Renal cortical epithelial cell (primary cell): ENCODE measurements around the gene KSR2. TPM values are rescaled to one million over a fixed set of nuclear protein-coding genes. Genes with fewer than 3 reads are reported as not detected.
"Not testable (repeated sequence)": the region's sequence is repeated elsewhere in the genome, so short reads cannot be mapped to it uniquely, and the experiment has no call there.

Experiments used
- DNase-seq: peaks from one replicate; pipeline ENCODE4 v3.0.0-alpha.2; 2011; ENCODE audit warnings: low read depth
- total RNA-seq: library from RNA; depleted of rRNA; stranded (reverse); fragments of >200 nt; gene quantifications from 2 replicates; pipeline ENCODE4 v1.2.3, GENCODE V29; 2014

Gene KSR2
- total RNA-seq, 1 donor from 2014 or later, result 0.65 TPM

- no peak for DNase-seq
Measured at GRCh38 chr12:117825827-117826226, 143.0 kb downstream of the KSR2 start.

- DNase-seq, result no peak
Measured at GRCh38 chr12:117821480-117822175, 147.2 kb downstream of the KSR2 start.

GRCh38 chr12:117820216-117820907 lies 148.4 kb downstream of the KSR2 start:
- DNase-seq, result no peak

- no peak for DNase-seq
Measured at GRCh38 chr12:117819160-117819559, 149.6 kb downstream of the KSR2 start.

- peak; percentile 36 for DNase-seq
Measured at GRCh38 chr12:117818400-117818799, 150.4 kb downstream of the KSR2 start.

GRCh38 chr12:117809509-117809908 lies 159.3 kb downstream of the KSR2 start:
- DNase-seq, result no peak

- DNase-seq, result no peak
Measured at GRCh38 chr12:117807946-117808345, 160.8 kb downstream of the KSR2 start.

GRCh38 chr12:117807355-117807754 lies 161.4 kb downstream of the KSR2 start:
- DNase-seq, result no peak

- no peak for DNase-seq
Measured at GRCh38 chr12:117805865-117806264, 162.9 kb downstream of the KSR2 start.

GRCh38 chr12:117803001-117803400 lies 165.8 kb downstream of the KSR2 start:
- peak; percentile 82 for DNase-seq

- not testable (repeated sequence) for DNase-seq
Measured at GRCh38 chr12:117800711-117801110, 168.1 kb downstream of the KSR2 start.

- DNase-seq, result no peak
Measured at GRCh38 chr12:117797202-117797601, 171.6 kb downstream of the KSR2 start.

GRCh38 chr12:117792877-117793424 lies 175.8 kb downstream of the KSR2 start:
- no peak for DNase-seq

- DNase-seq, result no peak
Measured at GRCh38 chr12:117792471-117792870, 176.3 kb downstream of the KSR2 start.

- no peak for DNase-seq
Measured at GRCh38 chr12:117790948-117791347, 177.8 kb downstream of the KSR2 start.

GRCh38 chr12:117790198-117790597 lies 178.6 kb downstream of the KSR2 start:
- no peak for DNase-seq

GRCh38 chr12:117789195-117789912 lies 179.4 kb downstream of the KSR2 start:
- DNase-seq, result no peak

GRCh38 chr12:117778656-117779055 lies 190.1 kb downstream of the KSR2 start:
- peak; percentile 28 for DNase-seq

GRCh38 chr12:117774941-117775775 lies 193.6 kb downstream of the KSR2 start:
- DNase-seq, result no peak

- DNase-seq, result no peak
Measured at GRCh38 chr12:117768860-117769259, 199.9 kb downstream of the KSR2 start.

- no peak for DNase-seq
Measured at GRCh38 chr12:117766008-117766407, 202.8 kb downstream of the KSR2 start.

- no peak for DNase-seq
Measured at GRCh38 chr12:117762143-117762542, 206.6 kb downstream of the KSR2 start.
